GM19240 (cell line): ENCODE results near the gene RADIL.
"Not testable (repeated sequence)": the region's sequence is repeated elsewhere in the genome, so short reads cannot be mapped to it uniquely, and the experiment has no call there.

Experiments
- DNase-seq: peaks from one replicate; pipeline ENCODE4 v3.0.0; 2011; ENCODE audit warnings: low spot score; ENCODE audit not compliant: insufficient read length

RADIL gene

GRCh38 chr7:4793385-4793993 lies 90.0 kb downstream of the RADIL start:
- not testable (repeated sequence) for DNase-seq

- DNase-seq: no peak
Observed at GRCh38 chr7:4792537-4793126, 90.9 kb downstream of the RADIL start.

GRCh38 chr7:4791738-4792536 lies 91.6 kb downstream of the RADIL start:
- no peak for DNase-seq

GRCh38 chr7:4791101-4791737 lies 92.3 kb downstream of the RADIL start:
- DNase-seq: no peak

- DNase-seq: no peak
Observed at GRCh38 chr7:4790516-4790991, 93.0 kb downstream of the RADIL start.

- DNase-seq: no peak
Observed at GRCh38 chr7:4790078-4790465, 93.4 kb downstream of the RADIL start.

- DNase-seq: no peak
Observed at GRCh38 chr7:4789194-4790077, 94.1 kb downstream of the RADIL start.

GRCh38 chr7:4788627-4789189 lies 94.8 kb downstream of the RADIL start:
- no peak for DNase-seq

GRCh38 chr7:4787947-4788626 lies 95.4 kb downstream of the RADIL start:
- no peak for DNase-seq

- DNase-seq: no peak
Observed at GRCh38 chr7:4787541-4787940, 96.0 kb downstream of the RADIL start.

- DNase-seq: no peak
Observed at GRCh38 chr7:4786015-4786414, 97.5 kb downstream of the RADIL start.

- no peak for DNase-seq
Observed at GRCh38 chr7:4785371-4785770, 98.1 kb downstream of the RADIL start.

- DNase-seq: no peak
Observed at GRCh38 chr7:4784799-4785198, 98.7 kb downstream of the RADIL start.

- DNase-seq: no peak
Observed at GRCh38 chr7:4783762-4784351, 99.7 kb downstream of the RADIL start.

- no peak for DNase-seq
Observed at GRCh38 chr7:4783292-4783652, 100.2 kb downstream of the RADIL start.

GRCh38 chr7:4782333-4783291 lies 100.9 kb downstream of the RADIL start:
- no peak for DNase-seq

- DNase-seq: no peak
Observed at GRCh38 chr7:4781366-4782069, 102.0 kb downstream of the RADIL start.

GRCh38 chr7:4779118-4779517 lies 104.4 kb downstream of the RADIL start:
- no peak for DNase-seq
